ACC112 (cell line): ENCODE measurements around the gene BUD31.
"Not testable (repeated sequence)": the region's sequence is repeated elsewhere in the genome, so short reads cannot be mapped to it uniquely, and the experiment has no call there.

Experiments used
- H2AFZ ChIP-seq: fragments of 200-600 bp; sonication (generic); one replicate; pipeline ENCODE4 v1.6.0; 2017; ENCODE audit warnings: antibody characterized with exemption, low read length; ENCODE audit not compliant: unreplicated experiment
- H3K27ac ChIP-seq: fragments of 200-600 bp; sonication (generic); 2 replicates; pipeline ENCODE4 v1.5.1; 2014; ENCODE audit warnings: low read depth, mild to moderate bottlenecking, antibody characterized with exemption, low read length, moderate library complexity
- H3K27me3 ChIP-seq: fragments of 200-600 bp; sonication (generic); 2 replicates; pipeline ENCODE4 v1.6.1; 2014; ENCODE audit warnings: mild to moderate bottlenecking, antibody characterized with exemption, low read length, moderate library complexity, mixed read lengths; ENCODE audit not compliant: insufficient read depth
- H3K36me3 ChIP-seq: fragments of 200-600 bp; sonication (generic); 2 replicates; pipeline ENCODE4 v1.6.1; 2016; ENCODE audit warnings: mild to moderate bottlenecking, antibody characterized with exemption, low read length, moderate library complexity, mixed read lengths; ENCODE audit not compliant: insufficient read depth
- H3K4me1 ChIP-seq: fragments of 200-600 bp; sonication (generic); one replicate; pipeline ENCODE4 v1.6.1; 2016; ENCODE audit warnings: low read length, mixed read lengths; ENCODE audit not compliant: insufficient read depth, unreplicated experiment, control insufficient read depth
- H3K4me3 ChIP-seq: fragments of 200-600 bp; sonication (generic); 2 replicates; pipeline ENCODE4 v1.5.1; 2014; ENCODE audit warnings: mild to moderate bottlenecking, low read depth, low read length
- H3K79me2 ChIP-seq: fragments of 200-600 bp; sonication (generic); one replicate; pipeline ENCODE4 v1.6.0; 2016; ENCODE audit warnings: low read length; ENCODE audit not compliant: control insufficient read depth, unreplicated experiment, insufficient read depth

The BUD31 gene

DNA sequence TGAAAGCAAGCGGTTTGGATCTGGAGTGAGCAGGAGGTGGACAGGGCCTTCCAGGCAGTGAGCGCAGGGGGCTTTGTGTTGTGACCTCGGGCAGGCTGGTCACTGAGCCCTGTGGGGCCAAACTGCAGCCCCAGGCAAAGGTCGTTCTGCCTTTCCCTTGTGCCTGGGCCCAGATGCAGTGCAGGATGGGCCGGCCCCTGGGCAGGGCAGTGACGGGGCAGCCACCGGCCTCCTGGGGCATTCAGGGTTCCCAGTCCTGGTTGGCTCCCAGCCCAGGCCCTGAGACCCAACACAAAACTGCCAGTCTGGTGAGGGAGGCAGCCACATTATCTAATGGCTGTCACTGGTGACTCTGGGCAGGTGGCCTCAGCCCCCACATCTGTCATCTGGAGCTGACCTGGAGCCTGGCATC is 27.1 kb upstream of the BUD31 start:
- Histone ChIP-seq H3K27ac (peak overlapping the region; percentile 97; the same call in 1 of the 2 replicates), H3K79me2 (peaks cover 69% of the 10 kb centered on the region)

DNA sequence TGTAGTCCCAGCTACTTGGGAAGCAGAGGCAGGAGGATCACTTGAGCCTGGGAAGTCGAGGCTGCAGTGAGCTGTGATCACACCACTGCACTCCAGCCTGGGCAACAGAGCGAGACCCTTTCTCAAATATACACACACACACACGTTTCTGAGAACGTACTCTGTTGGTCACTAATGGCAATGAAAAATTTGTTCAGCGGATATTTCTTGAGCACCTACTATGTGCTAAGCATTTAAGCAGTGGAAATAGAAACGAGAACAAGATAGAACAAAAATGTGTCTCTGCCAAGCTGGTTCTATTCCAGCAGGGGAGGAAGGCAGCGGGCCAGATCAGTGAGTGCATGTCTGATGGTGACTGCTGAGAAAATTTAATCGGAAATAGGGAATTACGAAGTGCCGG is 25.6 kb upstream of the BUD31 start:
- H3K79me2 ChIP-seq: peaks cover 55% of the 10 kb centered on the region
- no peaks in the 10 kb centered on the region for H3K27me3 ChIP-seq
- H3K4me3 ChIP-seq: no peak overlapping the region
- H2AFZ ChIP-seq: no peak overlapping the region
- peaks cover 4% of the 10 kb centered on the region; the same call in 1 of the 2 replicates for H3K36me3 ChIP-seq
- H3K4me1 ChIP-seq: peaks cover 31% of the 10 kb centered on the region
- H3K27ac ChIP-seq: no peak overlapping the region

More for the DNA sequence above, 27.1 kb upstream of the BUD31 start:
- Histone ChIP-seq H3K27me3 (no peaks in the 10 kb centered on the region), H3K4me1 (peaks cover 31% of the 10 kb centered on the region), H3K4me3 (no peak overlapping the region), H3K36me3 (no peaks in the 10 kb centered on the region), H2AFZ (no peak overlapping the region)

DNA sequence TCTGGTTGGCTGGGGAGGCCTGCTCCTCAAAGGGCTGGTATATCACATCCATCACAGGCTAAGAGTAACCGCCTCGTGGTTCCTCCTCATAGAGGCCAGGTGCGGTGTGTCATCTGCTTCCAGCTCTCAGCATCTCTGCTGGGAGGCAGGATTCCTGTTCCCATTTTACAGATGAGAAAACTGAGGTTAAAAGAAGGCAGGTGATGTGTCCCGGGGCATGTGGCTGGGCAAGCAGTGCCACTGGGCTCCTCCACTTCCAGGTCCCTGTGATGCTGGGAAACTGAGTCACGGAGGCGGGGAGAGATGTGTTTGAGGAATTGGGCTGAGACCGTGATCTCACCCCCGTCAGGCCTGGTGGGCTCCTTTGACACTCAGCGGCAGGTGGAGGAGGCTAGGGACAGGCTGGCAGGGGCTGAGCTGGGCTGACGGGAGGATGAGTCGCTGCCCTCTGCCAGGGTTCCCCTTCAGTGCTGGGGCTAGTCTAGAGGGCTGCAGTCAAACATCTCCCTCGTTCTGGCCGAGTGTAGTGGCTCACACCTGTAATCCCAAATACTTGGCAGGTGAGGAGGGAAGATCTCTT is 24.9 kb upstream of the BUD31 start:
- Histone ChIP-seq H3K27ac (no peak overlapping the region), H2AFZ (no peak overlapping the region), H3K36me3 (peaks cover 5% of the 10 kb centered on the region; the same call in 1 of the 2 replicates), H3K79me2 (peaks cover 55% of the 10 kb centered on the region), H3K27me3 (no peaks in the 10 kb centered on the region), H3K4me3 (no peak overlapping the region), H3K4me1 (peaks cover 30% of the 10 kb centered on the region)

DNA sequence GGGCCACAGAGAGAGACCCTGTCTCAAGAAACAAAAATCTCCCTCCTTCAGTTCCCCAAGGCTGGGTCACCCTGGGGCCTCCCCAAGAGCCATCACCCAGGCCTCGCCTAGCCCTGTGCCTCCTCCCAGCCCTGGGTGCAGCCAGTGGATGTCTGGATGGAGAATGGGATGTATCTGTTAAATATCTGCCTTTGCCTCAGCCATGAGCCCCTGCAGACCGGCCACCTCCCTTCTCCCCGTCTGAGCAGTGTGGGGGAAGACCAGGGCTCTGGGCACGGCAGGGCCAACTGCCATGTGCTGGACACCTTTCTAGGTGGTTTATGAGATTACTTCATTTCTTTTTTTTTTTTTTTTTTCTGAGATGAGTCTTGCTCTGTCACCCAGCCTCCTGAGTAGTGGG is 24.2 kb upstream of the BUD31 start:
- Histone ChIP-seq H2AFZ (no peak overlapping the region), H3K27ac (no peak overlapping the region), H3K79me2 (peaks cover 54% of the 10 kb centered on the region), H3K27me3 (no peaks in the 10 kb centered on the region), H3K4me1 (peaks cover 24% of the 10 kb centered on the region), H3K4me3 (no peak overlapping the region), H3K36me3 (peaks cover 5% of the 10 kb centered on the region)

DNA sequence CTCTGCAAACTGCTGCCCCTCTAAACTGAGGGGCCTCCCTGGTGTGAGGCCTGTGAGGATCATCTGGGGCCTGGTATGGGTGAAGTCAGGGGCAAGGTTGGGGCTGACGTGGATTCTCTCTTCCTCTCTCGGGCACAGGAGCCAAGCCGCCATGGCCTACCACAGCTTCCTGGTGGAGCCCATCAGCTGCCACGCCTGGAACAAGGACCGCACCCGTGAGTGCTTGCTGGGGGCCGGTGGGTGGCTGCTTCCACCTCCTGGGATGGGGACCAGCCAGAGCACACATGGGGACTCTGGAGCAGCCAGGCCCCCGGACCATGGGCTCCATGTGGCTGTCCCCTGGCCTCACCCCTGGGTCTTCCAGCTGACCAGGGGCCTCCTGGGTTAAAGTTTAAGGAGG is 23.2 kb upstream of the BUD31 start:
- Histone ChIP-seq H3K4me1 (peaks cover 14% of the 10 kb centered on the region), H3K79me2 (peaks cover 44% of the 10 kb centered on the region), H3K4me3 (no peak overlapping the region), H3K27ac (no peak overlapping the region), H3K36me3 (peaks cover 8% of the 10 kb centered on the region), H2AFZ (no peak overlapping the region), H3K27me3 (no peaks in the 10 kb centered on the region)

DNA sequence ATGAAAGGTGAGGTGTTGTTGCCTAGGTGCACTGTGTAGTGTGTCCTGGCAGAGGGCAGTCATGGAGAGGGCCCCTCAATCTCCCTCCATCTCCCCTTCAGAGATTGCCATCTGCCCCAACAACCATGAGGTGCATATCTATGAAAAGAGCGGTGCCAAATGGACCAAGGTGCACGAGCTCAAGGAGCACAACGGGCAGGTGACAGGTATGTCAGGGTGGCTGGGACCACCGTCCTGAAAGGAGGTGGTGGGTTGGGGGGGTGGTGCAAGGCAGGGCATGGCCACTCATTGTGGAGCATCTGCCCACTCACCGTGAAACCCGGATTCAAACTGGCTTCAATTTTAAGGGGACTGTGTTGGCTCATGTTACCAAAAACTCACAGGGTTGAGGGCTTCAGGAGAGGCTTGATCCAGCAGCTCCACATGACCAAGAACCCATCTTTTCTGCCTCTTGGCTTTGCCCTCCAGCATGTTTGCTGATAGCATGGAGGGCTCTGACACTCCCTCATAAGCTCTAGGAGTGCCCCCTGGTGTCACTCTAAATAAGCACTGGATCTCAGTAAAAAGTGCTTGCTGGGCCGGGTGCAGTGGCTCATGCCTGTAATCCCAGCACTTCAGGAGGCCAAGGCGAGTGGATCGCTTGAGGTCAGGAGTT is 22.1 kb upstream of the BUD31 start:
- Histone ChIP-seq H3K4me1 (peaks cover 2% of the 10 kb centered on the region), H3K36me3 (peaks cover 15% of the 10 kb centered on the region), H3K27me3 (no peaks in the 10 kb centered on the region), H3K4me3 (no peak overlapping the region), H3K79me2 (peaks cover 32% of the 10 kb centered on the region), H3K27ac (no peak overlapping the region), H2AFZ (no peak overlapping the region)

DNA sequence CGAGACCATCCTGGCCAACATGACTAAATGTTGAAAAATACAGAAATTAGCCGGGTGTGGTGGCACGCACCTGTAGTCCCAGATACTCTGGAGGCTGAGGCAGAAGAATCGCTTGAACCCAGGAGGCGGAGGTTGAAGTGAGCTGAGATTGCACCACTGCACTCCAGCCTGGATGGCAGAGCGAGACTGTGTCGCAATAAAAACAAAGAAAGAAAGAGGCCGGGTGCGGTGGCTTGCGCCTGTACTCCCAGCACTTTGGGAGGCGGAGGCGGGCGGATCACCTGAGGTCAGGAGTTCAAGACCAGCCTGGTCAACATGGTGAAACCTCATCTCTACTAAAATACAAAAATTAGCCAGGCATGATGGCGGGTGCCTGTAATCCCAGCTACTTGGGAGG is 21.5 kb upstream of the BUD31 start:
- H2AFZ ChIP-seq, H3K27me3 ChIP-seq, H3K4me1 ChIP-seq, H3K27ac ChIP-seq, H3K4me3 ChIP-seq: not testable (repeated sequence)
- Histone ChIP-seq H3K79me2 (peaks cover 27% of the 10 kb centered on the region), H3K36me3 (peaks cover 15% of the 10 kb centered on the region)

DNA sequence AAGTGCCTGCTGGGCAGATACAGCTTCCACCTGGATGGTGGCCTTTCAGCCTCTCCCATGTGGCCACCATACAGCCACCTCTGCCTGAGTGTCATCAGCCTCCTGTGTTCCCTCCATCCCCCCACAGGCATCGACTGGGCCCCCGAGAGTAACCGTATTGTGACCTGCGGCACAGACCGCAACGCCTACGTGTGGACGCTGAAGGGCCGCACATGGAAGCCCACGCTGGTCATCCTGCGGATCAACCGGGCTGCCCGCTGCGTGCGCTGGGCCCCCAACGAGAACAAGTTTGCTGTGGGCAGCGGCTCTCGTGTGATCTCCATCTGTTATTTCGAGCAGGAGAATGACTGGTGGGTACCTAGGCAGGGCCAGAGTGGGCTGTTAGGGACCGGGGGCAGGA is 20.9 kb upstream of the BUD31 start:
- H3K79me2 ChIP-seq: peaks cover 22% of the 10 kb centered on the region
- no peaks in the 10 kb centered on the region for H3K4me1 ChIP-seq
- H3K36me3 ChIP-seq: peaks cover 15% of the 10 kb centered on the region
- no peak overlapping the region for H2AFZ ChIP-seq
- no peak overlapping the region for H3K27ac ChIP-seq
- no peak overlapping the region for H3K4me3 ChIP-seq
- no peaks in the 10 kb centered on the region for H3K27me3 ChIP-seq

DNA sequence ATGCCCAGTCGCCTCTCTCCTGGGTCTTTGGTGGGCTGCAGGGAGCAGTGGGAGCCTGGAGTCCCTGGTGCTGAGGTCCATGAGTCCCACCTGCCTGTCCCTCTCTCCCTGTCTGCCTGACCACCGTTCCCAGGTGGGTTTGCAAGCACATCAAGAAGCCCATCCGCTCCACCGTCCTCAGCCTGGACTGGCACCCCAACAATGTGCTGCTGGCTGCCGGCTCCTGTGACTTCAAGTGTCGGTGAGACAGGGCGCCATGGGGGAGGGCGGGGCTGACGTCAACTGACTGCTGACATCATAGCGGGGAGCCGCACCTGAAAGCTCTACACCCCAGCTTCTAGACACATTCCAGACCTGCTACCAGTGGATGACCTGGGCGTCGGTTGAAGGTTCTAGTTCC is 19.0 kb upstream of the BUD31 start:
- peaks cover 21% of the 10 kb centered on the region for H3K36me3 ChIP-seq
- no peak overlapping the region for H2AFZ ChIP-seq
- no peaks in the 10 kb centered on the region for H3K4me1 ChIP-seq
- no peak overlapping the region for H3K27ac ChIP-seq
- H3K79me2 ChIP-seq: peaks cover 4% of the 10 kb centered on the region
- H3K4me3 ChIP-seq: no peak overlapping the region
- H3K27me3 ChIP-seq: no peaks in the 10 kb centered on the region

DNA sequence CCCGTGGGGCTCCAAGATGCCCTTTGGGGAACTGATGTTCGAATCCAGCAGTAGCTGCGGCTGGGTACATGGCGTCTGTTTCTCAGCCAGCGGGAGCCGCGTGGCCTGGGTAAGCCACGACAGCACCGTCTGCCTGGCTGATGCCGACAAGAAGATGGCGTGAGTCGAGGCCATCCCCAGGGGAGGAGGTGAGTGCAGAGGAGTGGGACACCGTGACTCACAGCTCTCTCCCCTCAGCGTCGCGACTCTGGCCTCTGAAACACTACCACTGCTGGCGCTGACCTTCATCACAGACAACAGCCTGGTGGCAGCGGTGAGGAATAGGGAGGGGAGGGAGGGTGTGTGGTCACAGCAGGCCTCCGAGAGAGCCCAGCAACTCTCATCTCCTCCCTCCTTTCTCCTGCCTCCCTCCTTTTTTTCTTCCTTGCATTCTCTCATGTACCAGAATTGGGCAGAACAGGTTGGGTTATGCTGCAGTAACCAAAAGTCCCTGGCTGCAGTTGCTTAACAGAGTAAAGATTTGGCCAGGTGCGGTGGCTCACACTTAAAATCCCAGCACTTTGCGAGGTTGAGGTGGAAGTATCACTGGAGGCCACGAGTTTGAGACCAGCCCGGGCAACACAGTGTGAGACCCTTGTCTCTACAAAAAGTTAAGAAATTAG is 17.7 kb upstream of the BUD31 start:
- no peaks in the 10 kb centered on the region for H3K27me3 ChIP-seq
- H2AFZ ChIP-seq: no peak overlapping the region
- no peaks in the 10 kb centered on the region for H3K4me1 ChIP-seq
- H3K36me3 ChIP-seq: peaks cover 26% of the 10 kb centered on the region
- H3K27ac ChIP-seq: no peak overlapping the region
- H3K79me2 ChIP-seq: no peaks in the 10 kb centered on the region
- H3K4me3 ChIP-seq: no peak overlapping the region

DNA sequence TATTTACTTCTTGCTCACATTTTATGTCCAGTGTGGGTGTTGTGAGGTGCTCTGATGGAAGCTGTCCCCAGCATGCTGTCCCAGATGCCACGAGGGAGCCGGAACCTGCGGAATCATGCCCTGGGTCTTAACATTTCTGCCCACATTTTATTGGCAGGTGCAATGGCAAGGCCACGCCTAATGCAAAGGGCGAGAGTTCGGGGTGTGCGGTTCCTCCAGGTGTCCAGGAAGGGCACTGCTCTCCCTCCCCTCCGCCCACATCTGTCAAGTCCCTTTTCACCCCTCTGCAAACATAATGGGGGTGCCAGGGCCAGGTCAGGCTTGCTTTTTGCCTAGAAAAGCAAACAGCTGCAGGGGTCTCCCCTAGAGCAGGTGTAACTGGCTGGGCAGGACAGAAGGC is 16.7 kb upstream of the BUD31 start:
- peaks cover 26% of the 10 kb centered on the region for H3K36me3 ChIP-seq
- no peak overlapping the region for H3K4me3 ChIP-seq
- no peaks in the 10 kb centered on the region for H3K79me2 ChIP-seq
- H2AFZ ChIP-seq: no peak overlapping the region
- H3K4me1 ChIP-seq: no peaks in the 10 kb centered on the region
- H3K27me3 ChIP-seq: no peaks in the 10 kb centered on the region
- no peak overlapping the region for H3K27ac ChIP-seq
